HCT116 (cell line): ENCODE measurements around the gene SCGB2B2. TPM values are rescaled to one million over a fixed set of nuclear protein-coding genes. Genes with fewer than 3 reads are reported as not detected.

Source experiments
- ATAC-seq: fragments of 200-7000 bp; cut with Tn5 transposase; 2 replicates; pipeline ENCODE4 v1.9.1; 2020; ENCODE audit warnings: mild to moderate bottlenecking, moderate library complexity
- BruUV-seq: library from RNA; stranded (reverse); fragments of 400-500 nt; replicated peaks from 2 replicates; lab custom pipeline; 2021; lab: Mats Ljungman, UMichigan
- CTCF ChIA-PET: fragments of 300-600 bp; sonication (Branson Sonifier 250); formaldehyde crosslinking; loops from one replicate; lab custom pipeline; 2021; ENCODE audit warnings: antibody characterized with exemption; lab: Charles Lee
- POLR2A ChIA-PET: fragments of 300-600, 350-600 bp; sonication (Branson Sonifier 250); formaldehyde crosslinking; loops from one replicate; lab custom pipeline; 2021; ENCODE audit warnings: antibody characterized with exemption; lab: Charles Lee
- RAD21 ChIA-PET, 2 experiments: fragments of 300-600 bp; sonication (Branson Sonifier 250); formaldehyde crosslinking; loops; one replicate each; lab custom pipeline; 2023; ENCODE audit warnings: low total read pairs in 2 of 2; ENCODE audit not compliant: uncharacterized antibody in 2 of 2, unreplicated experiment in 2 of 2, low non-redundant PET in 1 of 2; lab: Charles Lee
- DNase-seq: peaks from one replicate; pipeline ENCODE4 v3.0.0-alpha.2; 2010; ENCODE audit warnings: low read depth, low spot score
- H2AFZ ChIP-seq: fragments of 200-600 bp; shearing (Covaris generic), sonication (generic); 2 replicates; pipeline ENCODE4 v1.6.1; 2017; ENCODE audit warnings: low read depth, mixed run types, mixed read lengths, antibody characterized with exemption, low read length; ENCODE audit not compliant: poor library complexity, severe bottlenecking
- H3K27ac ChIP-seq: 2 replicates; pipeline ENCODE4 v1.5.1; 2012; ENCODE audit warnings: low read depth, low read length
- H3K27me3 ChIP-seq: fragments of 200-600 bp; sonication (generic); 2 replicates; pipeline ENCODE4 v1.6.1; 2016; ENCODE audit warnings: mixed run types, low read length, mixed read lengths; ENCODE audit not compliant: insufficient read depth
- H3K36me3 ChIP-seq, 2 experiments: fragments of 200-500 bp in 1 of 2; fragments of 200-600 bp in 1 of 2; sonication (Bioruptor generic) in 1 of 2; sonication (generic) in 1 of 2; 2 replicates each; pipeline versions ENCODE4 v1.5.1 to v1.6.1; 2014 to 2016; ENCODE audit warnings: low read length in 2 of 2, inconsistent platforms in 1 of 2, mixed read lengths in 1 of 2, mixed run types in 1 of 2; ENCODE audit not compliant: insufficient read depth in 2 of 2, control insufficient read depth in 1 of 2
- H3K4me1 ChIP-seq, 2 experiments: fragments of 200-600 bp in 1 of 2; sonication (generic) in 1 of 2; 2 replicates each; pipeline versions ENCODE4 v1.5.1 to v1.6.1; 2012 to 2017; ENCODE audit warnings: low read length in 2 of 2, inconsistent platforms in 1 of 2, mild to moderate bottlenecking in 1 of 2, mixed read lengths in 1 of 2, mixed run types in 1 of 2, moderate library complexity in 1 of 2; ENCODE audit not compliant: insufficient read depth in 2 of 2, control insufficient read depth in 1 of 2
- H3K4me2 ChIP-seq: fragments of 200-600 bp; sonication (generic); 2 replicates; pipeline ENCODE4 v1.6.1; 2017; ENCODE audit warnings: mixed run types, low read length, mixed read lengths
- H3K4me3 ChIP-seq, 2 experiments: fragments of 200-600 bp in 1 of 2; sonication (generic) in 1 of 2; replicated peaks in 1 of 2; 2 replicates each; pipeline ENCODE4 v1.5.1; 2011 to 2016; ENCODE audit warnings: low read length in 2 of 2, control low read depth in 1 of 2, low read depth in 1 of 2, mild to moderate bottlenecking in 1 of 2, mixed read lengths in 1 of 2, mixed run types in 1 of 2
- H3K79me2 ChIP-seq: fragments of 200-600 bp; sonication (generic); 2 replicates; pipeline ENCODE4 v1.6.1; 2017; ENCODE audit warnings: mild to moderate bottlenecking, mixed run types, low read length, moderate library complexity, mixed read lengths; ENCODE audit not compliant: insufficient read depth
- H3K9ac ChIP-seq: fragments of 200-600 bp; sonication (generic); 2 replicates; pipeline ENCODE4 v1.6.1; 2016; ENCODE audit warnings: low read length, mixed read lengths
- H3K9me2 ChIP-seq: fragments of 200-600 bp; sonication (generic), shearing (Covaris generic); 2 replicates; pipeline ENCODE4 v1.6.1; 2017; ENCODE audit warnings: mixed run types, mild to moderate bottlenecking, moderate library complexity; ENCODE audit not compliant: insufficient read depth
- H3K9me3 ChIP-seq, 2 experiments: fragments of 200-500 bp in 1 of 2; fragments of 200-600 bp in 1 of 2; sonication (Bioruptor generic) in 1 of 2; sonication (generic) in 1 of 2; 2 replicates each; pipeline ENCODE4 v1.6.1; 2014 to 2017; ENCODE audit warnings: low read length in 2 of 2, mixed read lengths in 2 of 2, inconsistent platforms in 1 of 2, low read depth in 1 of 2, mild to moderate bottlenecking in 1 of 2, mixed run types in 1 of 2, moderate library complexity in 1 of 2; ENCODE audit not compliant: control insufficient read depth in 1 of 2, insufficient read depth in 1 of 2
- H4K20me1 ChIP-seq: fragments of 200-600 bp; sonication (generic), shearing (Covaris generic); 2 replicates; pipeline ENCODE4 v1.6.1; 2017; ENCODE audit warnings: mixed run types, mild to moderate bottlenecking, moderate library complexity; ENCODE audit not compliant: insufficient read depth
- CBX3 ChIP-seq: IDR thresholded peaks from 2 replicates; pipeline ENCODE4 v1.6.1; 2012; ENCODE audit warnings: low read depth
- CEBPB ChIP-seq: IDR thresholded peaks from 2 replicates; pipeline ENCODE4 v1.6.1; 2012; ENCODE audit warnings: low read depth
- EZH2 ChIP-seq: fragments of 200-600 bp; sonication (generic); IDR thresholded peaks from 2 replicates; pipeline ENCODE4 v1.6.1; 2017; ENCODE audit warnings: antibody characterized with exemption, mixed run types
- EZH2phosphoT487 ChIP-seq: fragments of 200-600 bp; IDR thresholded peaks from 2 replicates; pipeline ENCODE4 v1.6.1; 2018; ENCODE audit warnings: antibody characterized with exemption, borderline replicate concordance
- FOSL1 ChIP-seq: IDR thresholded peaks from 2 replicates; pipeline ENCODE4 v1.6.1; 2012; ENCODE audit warnings: low read depth
- JUND ChIP-seq: IDR thresholded peaks from 2 replicates; pipeline ENCODE4 v1.6.1; 2012
- POLR2AphosphoS5 ChIP-seq: IDR thresholded peaks from 2 replicates; pipeline ENCODE4 v1.6.1; 2011; ENCODE audit warnings: mild to moderate bottlenecking, low read depth, low read length, moderate library complexity
- RAD21 ChIP-seq: IDR thresholded peaks from 2 replicates; pipeline ENCODE4 v1.6.1; 2012; ENCODE audit warnings: low read depth, mild to moderate bottlenecking
- REST ChIP-seq: IDR thresholded peaks from 2 replicates; pipeline ENCODE4 v1.6.1; 2012; ENCODE audit warnings: low read depth
- SIN3A ChIP-seq: IDR thresholded peaks from 2 replicates; pipeline ENCODE4 v1.6.1; 2012; ENCODE audit warnings: low read depth
- SP1 ChIP-seq: IDR thresholded peaks from 2 replicates; pipeline ENCODE4 v1.6.1; 2012; ENCODE audit warnings: low read depth
- SRF ChIP-seq: IDR thresholded peaks from 2 replicates; pipeline ENCODE4 v1.6.1; 2012; ENCODE audit warnings: low read depth
- TCF7L2 ChIP-seq: IDR thresholded peaks from 2 replicates; pipeline ENCODE4 v1.7.0; 2011; ENCODE audit warnings: borderline replicate concordance, inconsistent platforms; ENCODE audit not compliant: insufficient read depth, insufficient read length; ENCODE audit errors: extremely low read depth
- YY1 ChIP-seq: IDR thresholded peaks from 2 replicates; pipeline ENCODE4 v1.6.1; 2011; ENCODE audit warnings: low read length, low read depth, moderate library complexity, mild to moderate bottlenecking; ENCODE audit not compliant: insufficient replicate concordance; ENCODE audit errors: extremely low read depth
- ZFX ChIP-seq: fragments of 450-650 bp; IDR thresholded peaks from 2 replicates; pipeline ENCODE4 v1.6.1; 2017
- ZNF274 ChIP-seq: fragments of 200-500 bp; sonication (Bioruptor generic); IDR thresholded peaks from 2 replicates; pipeline ENCODE4 v1.6.1; 2014; ENCODE audit warnings: mild to moderate bottlenecking, low read depth, low read length, inconsistent platforms
- intact Hi-C: fragments of 100-400 bp; cut with micrococcal nuclease; formaldehyde crosslinking; loops from 2 replicates; pipeline ENCODE4 v1.10.0; 2022
- total RNA-seq: library from RNA; stranded (reverse); gene quantifications from one replicate; pipeline ENCODE4 v1.2.1, GENCODE V29; 2021; ENCODE audit not compliant: unreplicated experiment
- TF ChIP-seq, protein P1 (sequence below): IDR thresholded peaks from 2 replicates; pipeline ENCODE4 v1.6.1; 2012

SCGB2B2 gene
- total RNA-seq, 1 experiment from 2014 or later = 0.27 TPM

DNA sequence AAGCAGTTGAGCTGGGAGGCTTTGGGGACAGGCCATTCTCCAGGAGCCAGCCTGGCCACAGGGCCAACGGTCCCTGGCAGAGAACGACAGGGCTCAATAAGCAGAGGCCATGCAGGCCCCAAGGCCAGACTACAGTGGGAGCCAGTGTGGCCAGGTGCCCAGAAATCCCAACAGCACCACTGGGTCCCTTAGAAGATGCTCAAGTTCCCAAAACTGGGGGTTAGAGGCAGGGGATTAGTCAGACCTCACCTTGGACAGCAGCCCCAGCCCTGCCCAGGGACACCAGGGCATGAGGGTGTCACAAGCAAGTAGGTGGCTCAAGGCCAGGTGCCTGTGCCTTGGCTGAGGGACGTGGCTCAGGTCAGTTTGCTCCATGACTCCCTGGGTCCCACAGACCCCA, 12.8 kb downstream of the SCGB2B2 start:
- H3K9me2 ChIP-seq = no peaks in the 10 kb centered on the region
- no TSS peak for BruUV-seq
- H3K27ac ChIP-seq = no peak overlapping the region
- H3K9me3 ChIP-seq = no peaks in the 10 kb centered on the region
- no peaks in the 10 kb centered on the region for H3K79me2 ChIP-seq
- H4K20me1 ChIP-seq = no peaks in the 10 kb centered on the region
- no peak for ATAC-seq
- intact Hi-C loops = no loop called here
- ChIA-PET RAD21 (no interaction called here), CTCF (no interaction called here), POLR2A (no interaction called here)
- no peaks in the 10 kb centered on the region for H3K36me3 ChIP-seq
- H2AFZ ChIP-seq = no peak overlapping the region
- no peak overlapping the region for H3K4me2 ChIP-seq
- TF ChIP-seq JUND (no peak), EZH2phosphoT487 (no peak), SRF (no peak)
- H3K9ac ChIP-seq = no peak overlapping the region
- no peak overlapping the region for H3K4me3 ChIP-seq
- H3K4me1 ChIP-seq = peaks cover 0 to 3% of the 10 kb centered on the region in 2 experiments; a peak in 1 of 4 replicates
- no peaks in the 10 kb centered on the region for H3K27me3 ChIP-seq
- no peak for DNase-seq

DNA sequence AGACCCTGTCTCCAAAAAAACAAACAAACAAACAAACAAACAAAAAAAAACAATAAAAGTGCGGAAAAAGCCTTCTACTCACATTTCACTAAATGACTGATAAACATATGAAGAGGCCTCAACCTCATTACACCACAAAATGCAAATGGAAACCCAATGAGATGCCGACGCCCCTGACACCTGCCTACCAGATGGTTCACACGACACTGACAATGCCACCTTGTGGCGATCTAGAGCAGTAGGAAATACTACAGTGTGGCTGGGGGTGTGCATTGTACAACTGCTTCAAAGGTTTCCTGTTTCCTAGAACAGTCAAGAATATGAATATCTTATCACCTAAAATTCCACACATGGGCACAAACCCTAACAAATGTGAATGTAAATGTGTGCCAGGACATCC, 14.0 kb downstream of the SCGB2B2 start:
- Histone ChIP-seq H3K36me3 (no peaks in the 10 kb centered on the region), H3K27me3 (no peaks in the 10 kb centered on the region), H3K4me2 (no peak overlapping the region), H3K9ac (no peak overlapping the region), H3K79me2 (no peaks in the 10 kb centered on the region), H2AFZ (no peak overlapping the region), H3K9me3 (no peaks in the 10 kb centered on the region), H4K20me1 (no peaks in the 10 kb centered on the region), H3K9me2 (no peaks in the 10 kb centered on the region), H3K4me1 (peaks cover 0 to 3% of the 10 kb centered on the region in 2 experiments; a peak in 1 of 4 replicates), H3K4me3 (no peak overlapping the region), H3K27ac (no peak overlapping the region)
- ChIA-PET POLR2A (no interaction called here), RAD21 (no interaction called here), CTCF (no interaction called here)
- intact Hi-C loops = loop anchor here (1.0 kb wide), 1 partner anchor 24 kb away; no protein-coding TSS in a partner anchor
- DNase-seq = peak; percentile 41
- no TSS peak for BruUV-seq
- ATAC-seq = peak; percentile 98
- TF ChIP-seq SP1 = no peak
- TF ChIP-seq EZH2 = no peak
- TF ChIP-seq SIN3A = no peak
- no peak for TF ChIP-seq SRF
- no peak for TF ChIP-seq TCF7L2
- peak; percentile 44; the same call in 1 of the 2 replicates for TF ChIP-seq CBX3
- TF ChIP-seq ZNF274 = no peak
- peak; percentile 62 for TF ChIP-seq RAD21
- TF ChIP-seq YY1 = peak; percentile 19
- TF ChIP-seq EZH2phosphoT487 = no peak
- TF ChIP-seq POLR2AphosphoS5 = no peak
- no peak for TF ChIP-seq CEBPB
- TF ChIP-seq ZFX = no peak
- TF ChIP-seq, protein P1, sequence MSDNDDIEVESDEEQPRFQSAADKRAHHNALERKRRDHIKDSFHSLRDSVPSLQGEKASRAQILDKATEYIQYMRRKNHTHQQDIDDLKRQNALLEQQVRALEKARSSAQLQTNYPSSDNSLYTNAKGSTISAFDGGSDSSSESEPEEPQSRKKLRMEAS = peak; percentile 67
- TF ChIP-seq REST = no peak
- no peak for TF ChIP-seq JUND
- no peak for TF ChIP-seq FOSL1
